ENCODE data around the gene CD19.

DNA sequence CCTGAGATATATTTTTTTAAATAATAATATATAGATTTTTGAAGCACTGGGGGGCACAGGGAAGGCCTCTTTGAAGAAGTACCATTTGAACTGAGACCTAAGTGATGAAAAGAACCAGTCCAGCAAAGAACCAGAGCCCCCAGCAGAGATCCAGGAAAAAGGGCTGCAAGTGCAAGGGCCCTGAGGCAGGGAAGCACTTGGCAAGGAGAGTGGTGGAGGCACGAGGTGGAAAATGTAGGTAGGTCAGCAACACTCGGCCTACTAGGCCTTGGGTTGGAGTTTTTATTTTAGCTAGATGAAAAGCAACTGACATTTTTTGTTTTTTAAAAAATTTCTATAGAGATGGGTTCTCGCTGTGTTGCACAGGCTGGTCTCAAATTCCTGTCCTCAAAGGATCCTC is 1.6 kb upstream of the CD19 start:
- no peak for TF ChIP-seq POLR2A (IDR thresholded peaks at IDR 0.05)
- TF ChIP-seq, protein P1, sequence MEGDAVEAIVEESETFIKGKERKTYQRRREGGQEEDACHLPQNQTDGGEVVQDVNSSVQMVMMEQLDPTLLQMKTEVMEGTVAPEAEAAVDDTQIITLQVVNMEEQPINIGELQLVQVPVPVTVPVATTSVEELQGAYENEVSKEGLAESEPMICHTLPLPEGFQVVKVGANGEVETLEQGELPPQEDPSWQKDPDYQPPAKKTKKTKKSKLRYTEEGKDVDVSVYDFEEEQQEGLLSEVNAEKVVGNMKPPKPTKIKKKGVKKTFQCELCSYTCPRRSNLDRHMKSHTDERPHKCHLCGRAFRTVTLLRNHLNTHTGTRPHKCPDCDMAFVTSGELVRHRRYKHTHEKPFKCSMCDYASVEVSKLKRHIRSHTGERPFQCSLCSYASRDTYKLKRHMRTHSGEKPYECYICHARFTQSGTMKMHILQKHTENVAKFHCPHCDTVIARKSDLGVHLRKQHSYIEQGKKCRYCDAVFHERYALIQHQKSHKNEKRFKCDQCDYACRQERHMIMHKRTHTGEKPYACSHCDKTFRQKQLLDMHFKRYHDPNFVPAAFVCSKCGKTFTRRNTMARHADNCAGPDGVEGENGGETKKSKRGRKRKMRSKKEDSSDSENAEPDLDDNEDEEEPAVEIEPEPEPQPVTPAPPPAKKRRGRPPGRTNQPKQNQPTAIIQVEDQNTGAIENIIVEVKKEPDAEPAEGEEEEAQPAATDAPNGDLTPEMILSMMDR (IDR thresholded peaks at IDR 0.05) = no peak
